Suprapubic skin (tissue), 4 donors: ENCODE data around the gene GABRP.
"Not testable (repeated sequence)": the region's sequence is repeated elsewhere in the genome, so short reads cannot be mapped to it uniquely, and the experiment has no call there.

Source experiments
- CTCF ChIP-seq, 2 donors: fragments of 200-600 bp in 1 of 2; fragments of 450-650 bp in 1 of 2; sonication (generic) in 1 of 2; IDR thresholded peaks; one replicate each; pipeline ENCODE4 v1.5.1; 2016 to 2019; ENCODE audit warnings: antibody characterized with exemption in 2 of 2, mild to moderate bottlenecking in 1 of 2, moderate library complexity in 1 of 2
- POLR2A ChIP-seq, 2 donors: fragments of 450-650 bp; IDR thresholded peaks; one replicate each; pipeline ENCODE4 v1.6.1; 2017; ENCODE audit warnings: antibody characterized with exemption in 2 of 2, mild to moderate bottlenecking in 2 of 2, moderate library complexity in 2 of 2
- POLR2AphosphoS5 ChIP-seq, 3 donors: sonication (generic); formaldehyde crosslinking; IDR thresholded peaks; one replicate each; pipeline ENCODE4 v1.6.1; 2017; ENCODE audit warnings: antibody characterized with exemption in 3 of 3

GRCh38 chr5:170762298-170762697, 21.2 kb upstream of the GABRP start:
- TF ChIP-seq POLR2AphosphoS5, CTCF, POLR2A (IDR thresholded peaks at IDR 0.05): not testable (repeated sequence)
